Activated CD4-positive, CD25-positive, alpha-beta regulatory T cell (primary cell): ENCODE data around the gene USP7.
"Not testable (repeated sequence)": the region's sequence is repeated elsewhere in the genome, so short reads cannot be mapped to it uniquely, and the experiment has no call there.

Experiments
- DNase-seq, 4 experiments: peaks; one replicate each; lab custom pipeline; 2025; lab: John Stamatoyannopoulos, UW

The USP7 gene

DNA sequence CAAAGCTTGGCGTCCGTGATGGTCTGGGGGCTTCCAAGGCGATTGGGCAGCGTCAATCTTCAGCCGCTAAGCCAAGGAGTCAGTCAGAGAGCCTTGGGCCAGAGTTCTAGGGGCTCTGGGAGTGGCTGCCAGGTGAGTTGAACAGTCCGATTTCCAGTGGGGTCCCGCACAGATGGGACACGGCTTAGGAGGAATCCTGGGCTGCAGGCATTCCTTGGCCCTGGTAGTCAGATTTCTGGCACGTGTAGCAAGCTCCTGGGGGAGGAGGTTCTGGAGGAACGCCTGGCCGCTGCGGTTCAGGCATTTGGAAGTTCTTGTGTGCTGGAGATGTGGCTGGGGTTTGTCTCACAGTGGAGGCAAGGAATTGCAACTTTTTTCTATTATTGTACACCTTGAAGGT, 120.4 kb downstream of the USP7 start:
- DNase-seq: not testable (repeated sequence)
